Measurements from ENCODE around the gene YRDC.

Gene YRDC

GRCh38 chr1:37811027-37811655, 3.1 kb upstream of the YRDC start (continued):
- TF ChIP-seq, protein P1, sequence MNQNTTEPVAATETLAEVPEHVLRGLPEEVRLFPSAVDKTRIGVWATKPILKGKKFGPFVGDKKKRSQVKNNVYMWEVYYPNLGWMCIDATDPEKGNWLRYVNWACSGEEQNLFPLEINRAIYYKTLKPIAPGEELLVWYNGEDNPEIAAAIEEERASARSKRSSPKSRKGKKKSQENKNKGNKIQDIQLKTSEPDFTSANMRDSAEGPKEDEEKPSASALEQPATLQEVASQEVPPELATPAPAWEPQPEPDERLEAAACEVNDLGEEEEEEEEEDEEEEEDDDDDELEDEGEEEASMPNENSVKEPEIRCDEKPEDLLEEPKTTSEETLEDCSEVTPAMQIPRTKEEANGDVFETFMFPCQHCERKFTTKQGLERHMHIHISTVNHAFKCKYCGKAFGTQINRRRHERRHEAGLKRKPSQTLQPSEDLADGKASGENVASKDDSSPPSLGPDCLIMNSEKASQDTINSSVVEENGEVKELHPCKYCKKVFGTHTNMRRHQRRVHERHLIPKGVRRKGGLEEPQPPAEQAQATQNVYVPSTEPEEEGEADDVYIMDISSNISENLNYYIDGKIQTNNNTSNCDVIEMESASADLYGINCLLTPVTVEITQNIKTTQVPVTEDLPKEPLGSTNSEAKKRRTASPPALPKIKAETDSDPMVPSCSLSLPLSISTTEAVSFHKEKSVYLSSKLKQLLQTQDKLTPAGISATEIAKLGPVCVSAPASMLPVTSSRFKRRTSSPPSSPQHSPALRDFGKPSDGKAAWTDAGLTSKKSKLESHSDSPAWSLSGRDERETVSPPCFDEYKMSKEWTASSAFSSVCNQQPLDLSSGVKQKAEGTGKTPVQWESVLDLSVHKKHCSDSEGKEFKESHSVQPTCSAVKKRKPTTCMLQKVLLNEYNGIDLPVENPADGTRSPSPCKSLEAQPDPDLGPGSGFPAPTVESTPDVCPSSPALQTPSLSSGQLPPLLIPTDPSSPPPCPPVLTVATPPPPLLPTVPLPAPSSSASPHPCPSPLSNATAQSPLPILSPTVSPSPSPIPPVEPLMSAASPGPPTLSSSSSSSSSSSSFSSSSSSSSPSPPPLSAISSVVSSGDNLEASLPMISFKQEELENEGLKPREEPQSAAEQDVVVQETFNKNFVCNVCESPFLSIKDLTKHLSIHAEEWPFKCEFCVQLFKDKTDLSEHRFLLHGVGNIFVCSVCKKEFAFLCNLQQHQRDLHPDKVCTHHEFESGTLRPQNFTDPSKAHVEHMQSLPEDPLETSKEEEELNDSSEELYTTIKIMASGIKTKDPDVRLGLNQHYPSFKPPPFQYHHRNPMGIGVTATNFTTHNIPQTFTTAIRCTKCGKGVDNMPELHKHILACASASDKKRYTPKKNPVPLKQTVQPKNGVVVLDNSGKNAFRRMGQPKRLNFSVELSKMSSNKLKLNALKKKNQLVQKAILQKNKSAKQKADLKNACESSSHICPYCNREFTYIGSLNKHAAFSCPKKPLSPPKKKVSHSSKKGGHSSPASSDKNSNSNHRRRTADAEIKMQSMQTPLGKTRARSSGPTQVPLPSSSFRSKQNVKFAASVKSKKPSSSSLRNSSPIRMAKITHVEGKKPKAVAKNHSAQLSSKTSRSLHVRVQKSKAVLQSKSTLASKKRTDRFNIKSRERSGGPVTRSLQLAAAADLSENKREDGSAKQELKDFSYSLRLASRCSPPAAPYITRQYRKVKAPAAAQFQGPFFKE (tag by site-specific recombination; IDR thresholded peaks at IDR 0.05; ENCODE audit: borderline replicate concordance): no peak
- TF ChIP-seq ZNF335 (tag by site-specific recombination; conservative IDR thresholded peaks at IDR 0.05) (peak; percentile 73), ZNF521 (tag by site-specific recombination; IDR thresholded peaks at IDR 0.05) (no peak), ZNF560 (tag by site-specific recombination; IDR thresholded peaks at IDR 0.05; ENCODE audit: borderline replicate concordance) (no peak), ZNF223 (tag by site-specific recombination; IDR thresholded peaks at IDR 0.05) (no peak), SETDB1 (IDR thresholded peaks at IDR 0.05; ENCODE audit: insufficient read length, low read length) (no peak), IKZF3 (tag by site-specific recombination; IDR thresholded peaks at IDR 0.05) (no peak), ZNF146 (tag by site-specific recombination; IDR thresholded peaks at IDR 0.05) (no peak), ZBTB11 (tag by site-specific recombination; conservative IDR thresholded peaks at IDR 0.05; ENCODE audit: low read depth) (no peak), KLF9 (tag by site-specific recombination; IDR thresholded peaks at IDR 0.05; ENCODE audit: low read depth) (no peak), OSR2 (tag by site-specific recombination; IDR thresholded peaks at IDR 0.05) (no peak), ZFP3 (tag by site-specific recombination; IDR thresholded peaks at IDR 0.05; ENCODE audit: low read depth) (no peak), SCRT1 (tag by site-specific recombination; IDR thresholded peaks at IDR 0.05; ENCODE audit: borderline replicate concordance) (no peak), ZNF624 (tag by site-specific recombination; IDR thresholded peaks at IDR 0.05) (no peak), GFI1B (tag by site-specific recombination; IDR thresholded peaks at IDR 0.05) (no peak), ZNF529 (tag by site-specific recombination; IDR thresholded peaks at IDR 0.05; ENCODE audit: insufficient replicate concordance) (no peak), ZNF280D (tag by site-specific recombination; IDR thresholded peaks at IDR 0.05) (no peak), ZNF658 (tag by site-specific recombination; IDR thresholded peaks at IDR 0.05) (no peak), ZNF10 (tag by site-specific recombination; IDR thresholded peaks at IDR 0.05) (no peak)
- TF ChIP-seq, protein P2, sequence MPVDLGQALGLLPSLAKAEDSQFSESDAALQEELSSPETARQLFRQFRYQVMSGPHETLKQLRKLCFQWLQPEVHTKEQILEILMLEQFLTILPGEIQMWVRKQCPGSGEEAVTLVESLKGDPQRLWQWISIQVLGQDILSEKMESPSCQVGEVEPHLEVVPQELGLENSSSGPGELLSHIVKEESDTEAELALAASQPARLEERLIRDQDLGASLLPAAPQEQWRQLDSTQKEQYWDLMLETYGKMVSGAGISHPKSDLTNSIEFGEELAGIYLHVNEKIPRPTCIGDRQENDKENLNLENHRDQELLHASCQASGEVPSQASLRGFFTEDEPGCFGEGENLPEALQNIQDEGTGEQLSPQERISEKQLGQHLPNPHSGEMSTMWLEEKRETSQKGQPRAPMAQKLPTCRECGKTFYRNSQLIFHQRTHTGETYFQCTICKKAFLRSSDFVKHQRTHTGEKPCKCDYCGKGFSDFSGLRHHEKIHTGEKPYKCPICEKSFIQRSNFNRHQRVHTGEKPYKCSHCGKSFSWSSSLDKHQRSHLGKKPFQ (tag by site-specific recombination; IDR thresholded peaks at IDR 0.05): no peak

Measured in HEK293 (cell line).